GM15510 (cell line): Measurements from ENCODE around the gene UBQLN1.

Experiments used
- POLR2A ChIP-seq: IDR thresholded peaks from 3 replicates; pipeline ENCODE4 v1.6.1; 2011; ENCODE audit warnings: borderline replicate concordance; ENCODE audit not compliant: insufficient read length; ENCODE audit errors: extremely low read depth

The UBQLN1 gene

DNA sequence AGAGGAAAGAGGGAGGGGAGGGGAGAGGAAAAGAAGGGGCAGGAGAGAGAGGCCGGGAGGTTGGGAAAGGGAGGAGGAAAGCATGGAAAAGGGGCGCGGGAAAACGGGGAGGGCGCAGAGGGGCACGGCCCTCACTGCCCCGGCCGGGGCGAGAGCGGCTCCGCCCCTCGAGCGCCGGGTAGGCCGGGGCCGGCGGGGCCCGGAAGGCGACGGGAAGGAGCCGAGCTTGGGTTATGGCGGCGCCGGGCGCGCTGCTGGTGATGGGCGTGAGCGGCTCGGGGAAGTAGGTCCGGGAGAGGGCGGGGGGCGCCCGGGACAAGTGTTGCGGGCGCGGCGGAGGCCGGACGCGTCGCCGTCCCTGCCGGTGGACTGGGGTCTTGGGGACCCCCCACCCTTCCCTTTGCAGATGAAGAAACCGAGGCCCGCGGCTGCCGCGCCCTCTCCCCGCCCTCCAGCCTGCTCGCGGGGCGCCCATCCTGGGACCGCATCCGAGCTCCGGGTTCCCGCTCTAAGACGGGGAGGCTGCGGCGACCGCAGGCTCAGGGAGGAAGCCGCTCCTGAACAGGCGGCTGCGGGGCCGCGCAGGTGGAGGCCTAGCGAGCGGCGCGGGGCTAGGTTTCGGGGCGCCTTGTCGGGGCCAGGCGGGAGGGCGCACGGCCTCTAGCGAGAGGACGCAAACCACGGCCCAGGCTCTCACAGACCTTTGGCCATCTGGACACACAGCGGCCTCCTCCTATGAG is 84.6 kb downstream of the UBQLN1 start, which contains the start of gene IDNK:
Gene IDNK (plus strand): TSS at position 205 of the 740 bp plus-strand sequence. CDS start 29 bp downstream, at position 234.
- peak; percentile 79 for TF ChIP-seq POLR2A

- TF ChIP-seq POLR2A: no peak
These were observed 85.3 kb downstream of the UBQLN1 start for GRCh38 chr9:83622433-83622938.

DNA sequence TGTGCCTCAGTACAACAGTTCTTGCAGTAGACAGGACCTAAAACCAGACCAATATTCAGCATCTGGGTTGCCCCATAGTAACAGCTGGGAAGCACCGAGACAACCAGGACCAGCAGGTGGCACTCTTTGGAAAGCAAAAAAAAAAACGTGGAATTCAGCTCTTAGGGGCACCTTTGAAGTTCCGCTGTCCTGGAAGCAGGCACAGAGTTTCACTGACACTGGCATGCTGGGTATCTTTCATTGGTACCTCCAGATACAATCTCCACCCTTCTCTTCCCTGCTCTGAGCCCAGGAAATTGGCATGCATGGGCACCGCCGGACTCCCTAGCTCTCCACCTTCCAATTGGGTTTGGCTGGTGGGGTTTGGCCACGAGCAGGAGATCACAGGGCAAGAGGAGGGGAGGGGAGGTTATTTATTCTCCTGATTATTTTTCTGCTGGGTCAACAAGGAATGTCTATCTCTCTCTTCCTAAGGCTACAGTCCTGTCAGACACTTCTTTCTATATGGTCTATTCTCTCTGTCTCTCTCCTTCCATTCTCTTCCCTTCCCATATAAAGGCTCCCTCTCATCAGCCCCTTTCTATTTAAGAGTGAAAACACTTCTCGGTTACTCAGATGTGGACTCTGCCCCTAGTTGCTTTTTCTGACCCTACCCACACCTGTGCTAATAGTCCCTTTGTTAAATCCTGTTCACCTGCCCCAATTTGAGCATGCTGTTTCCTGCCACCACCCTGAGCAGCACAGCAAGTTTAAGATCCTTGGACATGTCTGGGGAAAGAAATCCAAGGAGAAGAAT is 86.7 kb downstream of the UBQLN1 start:
- TF ChIP-seq POLR2A: no peak

- TF ChIP-seq POLR2A: no peak
These were observed 90.5 kb downstream of the UBQLN1 start for GRCh38 chr9:83617299-83617698.
